Calu3 (cell line): ENCODE data around the gene RYR3. TPM values are rescaled to one million over a fixed set of nuclear protein-coding genes. Genes with fewer than 3 reads are reported as not detected.
A peak's percentile ranks its signal among the peaks of the same experiment; 100 is the strongest.

ENCODE experiments used
- BruUV-seq: library from RNA; stranded (reverse); fragments of 400-500 nt; replicated peaks from 2 replicates; lab custom pipeline; 2021; lab: Mats Ljungman, UMichigan
- CTCF ChIA-PET: fragments of 300-600 bp; sonication (Branson Sonifier 250); formaldehyde crosslinking; loops from one replicate; lab custom pipeline; 2022; ENCODE audit warnings: antibody characterized with exemption; lab: Charles Lee
- DNase-seq: peaks from one replicate; pipeline ENCODE4 v3.0.0; 2022
- H3K27ac Mint-ChIP-seq: one replicate; pipeline ENCODE4 v1.8.0; 2022; ENCODE audit warnings: mixed read lengths; ENCODE audit not compliant: unreplicated experiment
- H3K27me3 Mint-ChIP-seq: one replicate; pipeline ENCODE4 v1.8.0; 2022; ENCODE audit warnings: mixed read lengths; ENCODE audit not compliant: unreplicated experiment
- H3K36me3 Mint-ChIP-seq: one replicate; pipeline ENCODE4 v1.8.0; 2022; ENCODE audit warnings: mild to moderate bottlenecking, moderate library complexity, mixed read lengths; ENCODE audit not compliant: insufficient read depth, unreplicated experiment
- H3K4me1 Mint-ChIP-seq: one replicate; pipeline ENCODE4 v1.8.0; 2022; ENCODE audit warnings: mild to moderate bottlenecking, low read depth, mixed read lengths; ENCODE audit not compliant: unreplicated experiment
- H3K4me3 Mint-ChIP-seq: one replicate; pipeline ENCODE4 v1.8.0; 2022; ENCODE audit warnings: mild to moderate bottlenecking, low read depth, moderate library complexity, mixed read lengths; ENCODE audit not compliant: unreplicated experiment
- H3K9me3 Mint-ChIP-seq: one replicate; pipeline ENCODE4 v1.8.0; 2022; ENCODE audit warnings: low read depth, mixed read lengths; ENCODE audit not compliant: unreplicated experiment
- intact Hi-C: fragments of 100-400 bp; cut with micrococcal nuclease; formaldehyde crosslinking; loops from one replicate; pipeline ENCODE4 v1.10.0; 2022; ENCODE audit not compliant: unreplicated experiment
- total RNA-seq: library from RNA; stranded (reverse); gene quantifications from 2 replicates; pipeline ENCODE4 v1.2.3, GENCODE V29; 2022
- TF ChIP-seq, protein P1 (sequence below): fragments of 200-600 bp; IDR thresholded peaks from one replicate; pipeline ENCODE4 v1.8.0; 2022; ENCODE audit warnings: antibody characterized with exemption; ENCODE audit not compliant: unreplicated experiment

RYR3 gene
- total RNA-seq, 1 experiment from 2014 or later: not detected

- intact Hi-C loops: loop anchor here (5.0 kb wide), 1 partner anchor 227 kb away; no protein-coding TSS in a partner anchor
- no peaks in the 10 kb centered on the region for H3K27me3 Mint-ChIP-seq
- BruUV-seq: no TSS peak
- no peaks in the 10 kb centered on the region for H3K9me3 Mint-ChIP-seq
- no peak overlapping the region for H3K4me3 Mint-ChIP-seq
- no peaks in the 10 kb centered on the region for H3K36me3 Mint-ChIP-seq
- no peak overlapping the region for H3K27ac Mint-ChIP-seq
- TF ChIP-seq, protein P1, sequence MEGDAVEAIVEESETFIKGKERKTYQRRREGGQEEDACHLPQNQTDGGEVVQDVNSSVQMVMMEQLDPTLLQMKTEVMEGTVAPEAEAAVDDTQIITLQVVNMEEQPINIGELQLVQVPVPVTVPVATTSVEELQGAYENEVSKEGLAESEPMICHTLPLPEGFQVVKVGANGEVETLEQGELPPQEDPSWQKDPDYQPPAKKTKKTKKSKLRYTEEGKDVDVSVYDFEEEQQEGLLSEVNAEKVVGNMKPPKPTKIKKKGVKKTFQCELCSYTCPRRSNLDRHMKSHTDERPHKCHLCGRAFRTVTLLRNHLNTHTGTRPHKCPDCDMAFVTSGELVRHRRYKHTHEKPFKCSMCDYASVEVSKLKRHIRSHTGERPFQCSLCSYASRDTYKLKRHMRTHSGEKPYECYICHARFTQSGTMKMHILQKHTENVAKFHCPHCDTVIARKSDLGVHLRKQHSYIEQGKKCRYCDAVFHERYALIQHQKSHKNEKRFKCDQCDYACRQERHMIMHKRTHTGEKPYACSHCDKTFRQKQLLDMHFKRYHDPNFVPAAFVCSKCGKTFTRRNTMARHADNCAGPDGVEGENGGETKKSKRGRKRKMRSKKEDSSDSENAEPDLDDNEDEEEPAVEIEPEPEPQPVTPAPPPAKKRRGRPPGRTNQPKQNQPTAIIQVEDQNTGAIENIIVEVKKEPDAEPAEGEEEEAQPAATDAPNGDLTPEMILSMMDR: no peak
- H3K4me1 Mint-ChIP-seq: no peaks in the 10 kb centered on the region
- CTCF ChIA-PET: no interaction called here
- no peak for DNase-seq
Measured at GRCh38 chr15:33735143-33735542, 424.4 kb downstream of the RYR3 start.

DNA sequence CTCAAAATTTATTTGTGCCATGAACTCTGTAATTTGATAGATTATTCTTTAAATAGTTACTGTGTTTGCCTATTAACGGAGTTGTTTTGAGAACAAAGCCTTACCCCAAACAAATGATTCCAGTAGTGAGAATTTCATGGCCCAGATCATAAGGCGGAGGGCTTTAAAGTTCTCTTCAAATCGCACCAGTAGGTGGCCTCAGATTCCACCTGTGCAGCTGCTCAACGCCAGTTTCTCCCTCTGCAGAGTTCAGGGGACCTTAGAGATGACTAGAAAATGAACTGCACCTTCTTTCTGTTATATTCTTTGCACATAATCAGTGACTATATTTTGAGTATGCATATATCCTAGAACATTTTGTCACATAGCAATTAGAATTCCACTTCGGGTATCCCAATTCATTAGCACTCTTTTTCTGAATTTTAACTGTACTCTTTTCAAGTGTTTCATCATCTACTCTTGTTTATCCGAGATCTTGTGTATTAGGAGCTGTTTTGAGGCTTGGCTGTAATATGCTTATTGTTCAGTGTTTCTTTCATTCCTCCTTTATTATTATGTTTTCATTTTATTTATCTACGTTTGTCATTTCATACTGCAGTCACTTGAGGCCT is 425.0 kb downstream of the RYR3 start:
- CTCF ChIA-PET: interaction anchor here (0.7 kb wide), 1 partner anchor 101 kb away, joined by 3 read pairs; no protein-coding TSS in a partner anchor
- intact Hi-C loops: loop anchor here (5.0 kb wide), 1 partner anchor 227 kb away; no protein-coding TSS in a partner anchor
- Mint-ChIP-seq H3K9me3 (no peaks in the 10 kb centered on the region), H3K4me3 (no peak overlapping the region), H3K27ac (no peak overlapping the region), H3K36me3 (no peaks in the 10 kb centered on the region), H3K27me3 (no peaks in the 10 kb centered on the region), H3K4me1 (no peaks in the 10 kb centered on the region)
- TF ChIP-seq, protein P1: no peak
- no TSS peak for BruUV-seq
- no peak for DNase-seq

DNA sequence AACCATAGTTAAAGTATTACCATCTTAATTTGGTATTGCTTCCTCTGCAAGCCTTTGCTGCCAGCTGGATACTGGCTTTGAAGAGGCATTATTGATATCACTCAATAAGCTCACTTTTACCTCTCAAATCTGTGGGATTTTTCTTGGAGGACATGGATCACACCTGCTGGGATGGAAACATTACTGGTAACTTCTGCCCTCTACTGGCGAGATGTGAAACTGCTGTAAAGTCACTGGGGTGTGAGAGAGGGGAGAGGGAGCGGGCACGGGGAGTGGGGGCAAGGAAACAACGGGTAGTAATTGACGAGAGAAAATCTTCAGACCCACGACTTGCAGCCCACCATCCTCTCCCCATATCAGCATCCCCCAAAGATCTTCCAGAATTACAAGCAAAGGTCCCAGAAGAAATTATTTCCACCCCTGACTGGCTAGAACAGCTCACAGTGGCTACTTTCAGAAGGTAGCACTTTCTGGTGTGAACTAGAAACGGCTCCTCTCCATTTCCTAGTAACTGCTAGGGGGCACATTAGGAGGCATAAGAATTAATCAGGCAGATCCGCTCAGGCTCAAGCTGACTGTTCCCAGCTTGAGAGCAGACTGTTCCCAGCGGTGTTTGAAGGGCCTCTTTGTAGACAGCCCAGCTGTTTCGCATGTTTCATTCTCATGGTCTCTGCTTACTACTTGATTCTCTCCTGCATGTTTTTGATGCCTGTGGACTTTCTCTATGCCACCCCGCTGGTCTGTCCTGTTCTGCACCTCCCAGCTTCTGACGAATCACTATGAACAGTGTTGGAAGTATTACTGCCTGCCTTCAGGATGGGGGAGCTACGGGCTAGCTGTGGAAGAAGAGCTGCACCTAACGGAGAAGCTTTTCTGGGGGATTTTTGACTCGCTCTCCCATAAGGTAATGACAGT is 427.2 kb downstream of the RYR3 start:
- H3K4me1 Mint-ChIP-seq: no peaks in the 10 kb centered on the region
- no peak overlapping the region for H3K4me3 Mint-ChIP-seq
- BruUV-seq: no TSS peak

More for the DNA sequence above, 427.2 kb downstream of the RYR3 start:
- Mint-ChIP-seq H3K36me3 (no peaks in the 10 kb centered on the region), H3K27ac (no peak overlapping the region), H3K27me3 (no peaks in the 10 kb centered on the region), H3K9me3 (no peaks in the 10 kb centered on the region)
- intact Hi-C loops: loop anchor here (5.0 kb wide), 1 partner anchor 224 kb away; no protein-coding TSS in a partner anchor
- CTCF ChIA-PET: interaction anchor here (0.7 to 1.4 kb wide), 3 partner anchors 37 to 1098 kb away, joined by 3 to 5 read pairs (median 3); no protein-coding TSS in a partner anchor
- DNase-seq: peak; percentile 15
- TF ChIP-seq, protein P1: no peak
